GM19238 (cell line): ENCODE measurements around the gene MAEA.

Experiments used
- DNase-seq: peaks from one replicate; pipeline ENCODE4 v3.0.0; 2011; ENCODE audit warnings: low spot score; ENCODE audit not compliant: insufficient read length

MAEA gene

GRCh38 chr4:1289207-1290164 lies at the start of gene MAEA:
TSS of gene MAEA (plus strand) at chr4:1289891. CDS start at chr4:1289914, 23 bp downstream.
- DNase-seq, result peak; percentile 99

GRCh38 chr4:1239950-1240307 lies 49.8 kb upstream of the MAEA start:
- peak; percentile 3 for DNase-seq

GRCh38 chr4:1240721-1241465 lies 48.8 kb upstream of the MAEA start:
- peak; percentile 4 for DNase-seq

- DNase-seq, result peak; percentile 3
Observed at GRCh38 chr4:1241466-1241935, 48.2 kb upstream of the MAEA start.

DNA sequence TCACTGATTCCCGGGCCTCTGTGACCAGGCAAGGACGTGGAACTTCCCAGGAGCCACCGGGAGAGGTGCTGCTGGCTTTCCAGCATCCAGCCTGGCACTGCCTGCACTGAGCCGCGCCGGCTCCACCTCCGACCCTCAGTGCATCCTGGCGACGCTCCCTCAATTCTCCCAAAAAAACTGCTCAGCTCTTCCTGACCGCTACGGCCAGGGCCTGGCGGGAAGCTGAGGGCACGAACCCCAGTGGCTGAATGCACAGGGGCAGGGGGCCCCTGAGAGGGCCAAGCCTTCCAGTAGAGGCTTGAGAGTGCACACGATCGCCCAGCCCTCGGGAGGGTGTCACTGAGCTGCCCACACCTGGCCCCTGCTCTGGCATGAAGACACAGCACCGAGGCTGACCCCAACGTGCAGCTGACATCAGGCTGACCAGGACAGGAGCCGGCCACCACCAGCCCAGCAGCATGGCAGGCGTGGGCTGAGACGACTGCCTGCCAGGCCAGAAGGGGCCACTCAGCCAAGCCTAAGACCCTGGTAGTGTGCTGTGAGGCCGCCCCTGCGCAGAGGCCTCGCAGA lies 47.7 kb upstream of the MAEA start:
- peak; percentile 2 for DNase-seq

GRCh38 chr4:1242506-1243450 lies 46.9 kb upstream of the MAEA start:
- no peak for DNase-seq

GRCh38 chr4:1243451-1244080 lies 46.1 kb upstream of the MAEA start:
- peak; percentile 5 for DNase-seq

DNA sequence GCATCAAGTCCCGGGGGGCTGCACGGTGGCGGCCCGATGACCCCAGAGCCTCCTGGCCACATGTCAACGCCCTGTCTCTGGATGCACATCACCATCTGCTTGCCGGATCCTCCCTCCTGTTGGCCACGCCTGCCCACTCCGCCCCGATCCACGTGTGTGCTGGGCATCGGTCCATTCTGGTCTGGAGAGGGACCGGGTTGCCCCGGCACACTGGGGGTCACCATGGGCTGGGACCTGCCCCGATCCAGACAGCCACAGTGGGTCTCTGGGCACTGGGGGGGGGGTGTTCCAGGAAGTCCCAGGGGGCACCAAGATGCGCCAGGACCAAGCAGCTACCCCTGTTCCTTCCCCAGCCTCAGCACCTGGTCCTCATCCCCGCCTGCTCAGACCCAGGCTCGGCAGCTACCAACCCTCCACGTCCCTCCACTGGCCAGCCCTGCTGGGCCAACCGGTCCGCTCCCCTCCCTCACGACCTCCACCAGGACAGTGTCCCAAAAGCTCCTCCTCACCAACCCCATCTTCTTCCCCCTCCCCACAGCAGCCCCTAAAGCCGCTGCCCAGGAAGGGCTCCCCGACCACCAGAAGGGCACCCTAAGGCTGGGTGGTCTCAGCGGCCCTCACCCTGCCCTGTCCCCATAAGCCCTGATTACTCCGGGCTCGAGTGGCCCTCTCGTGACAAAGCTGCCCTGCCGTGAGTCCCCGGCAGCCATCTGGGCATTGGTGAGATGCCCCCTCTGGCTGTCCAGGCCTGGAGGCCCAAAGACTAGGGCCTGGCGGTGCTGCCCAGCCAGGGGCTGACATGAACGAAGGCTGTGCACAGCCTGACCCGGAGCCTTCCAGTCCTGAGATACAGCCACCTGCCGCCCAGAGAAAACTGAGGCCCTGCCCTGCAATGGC lies 45.4 kb upstream of the MAEA start:
- DNase-seq, result no peak

DNA sequence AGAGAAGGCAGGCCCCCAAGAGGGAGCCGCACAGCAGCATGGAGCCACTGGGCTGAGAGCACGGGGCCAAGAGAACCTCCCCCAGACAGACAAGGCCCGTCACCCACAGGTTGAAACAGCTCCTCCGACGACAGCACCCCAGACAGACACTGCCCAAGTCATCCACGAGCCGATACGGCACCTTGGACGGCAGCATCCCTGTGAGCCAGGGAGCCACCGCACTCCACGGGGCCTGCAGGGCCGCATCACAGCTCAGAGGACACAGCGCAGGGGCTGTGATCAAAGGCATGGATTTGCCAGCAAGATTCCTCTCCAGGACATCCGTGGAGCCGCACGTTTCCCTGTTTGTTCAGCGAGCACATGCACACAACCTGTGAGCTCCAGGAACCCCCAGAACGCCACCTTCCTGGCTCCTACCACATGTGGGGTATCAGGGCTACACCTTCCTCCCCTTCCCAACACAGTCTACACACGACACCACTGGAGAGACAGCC lies 44.7 kb upstream of the MAEA start:
- DNase-seq, result no peak

- DNase-seq, result no peak
Observed at GRCh38 chr4:1245481-1246051, 44.1 kb upstream of the MAEA start.

DNA sequence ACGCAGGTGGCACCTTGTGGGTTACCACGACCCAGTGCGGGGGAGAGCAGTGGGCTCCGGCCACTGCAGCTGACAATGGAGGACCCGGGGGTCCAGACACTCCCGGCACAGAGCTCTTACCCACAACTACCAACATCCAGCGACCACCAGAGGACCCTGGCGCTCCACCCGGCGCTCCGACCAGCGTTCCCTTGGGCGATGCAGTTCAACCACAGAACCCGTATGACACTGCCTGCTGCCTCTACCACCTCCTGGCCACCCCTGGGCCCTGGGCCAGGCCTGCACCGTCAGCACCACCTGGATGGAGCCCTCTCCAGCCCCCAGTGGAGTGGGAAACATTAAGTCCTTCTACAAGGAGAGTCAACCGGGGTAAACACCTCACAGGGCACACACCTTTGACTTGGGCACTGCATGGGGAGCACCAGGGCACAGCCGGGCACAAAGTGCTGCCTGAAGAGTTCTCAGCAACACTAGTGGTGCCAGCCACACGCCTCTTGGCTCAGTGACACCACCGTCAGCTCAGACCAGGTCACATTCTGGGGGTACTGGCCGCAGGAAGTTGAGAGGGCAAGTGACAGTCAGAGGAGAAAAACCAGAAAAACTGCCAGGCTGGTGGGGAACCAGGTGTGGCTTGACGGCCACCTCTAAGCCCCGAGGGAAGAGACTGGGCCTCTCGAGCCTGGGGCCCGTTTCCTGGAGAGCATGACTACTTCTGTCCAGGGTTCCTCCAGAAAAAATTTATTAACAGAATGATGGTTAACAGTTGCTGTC lies 43.4 kb upstream of the MAEA start:
- DNase-seq, result peak; percentile 55

- peak; percentile 61 for DNase-seq
Observed at GRCh38 chr4:1246901-1247863, 42.5 kb upstream of the MAEA start.

DNA sequence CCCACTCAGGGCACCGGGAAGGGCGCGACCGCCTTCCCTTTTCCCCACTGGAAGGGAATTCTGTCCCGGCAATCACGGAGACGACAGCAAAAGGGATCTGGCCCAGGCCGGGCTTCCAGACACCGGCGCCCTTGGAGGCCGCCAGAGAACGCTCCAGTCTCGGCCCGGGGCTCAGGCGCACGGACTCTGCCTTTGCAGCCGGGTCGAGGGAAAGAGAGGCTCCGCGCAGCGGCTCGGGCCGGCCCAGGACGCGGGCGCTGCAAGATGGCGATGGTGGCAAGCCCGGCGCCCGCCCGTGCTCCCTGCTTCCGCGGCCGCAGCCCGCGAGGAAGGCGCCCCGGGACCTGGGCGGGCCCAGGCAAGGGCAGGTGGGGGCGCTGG lies 41.8 kb upstream of the MAEA start:
- no peak for DNase-seq

DNA sequence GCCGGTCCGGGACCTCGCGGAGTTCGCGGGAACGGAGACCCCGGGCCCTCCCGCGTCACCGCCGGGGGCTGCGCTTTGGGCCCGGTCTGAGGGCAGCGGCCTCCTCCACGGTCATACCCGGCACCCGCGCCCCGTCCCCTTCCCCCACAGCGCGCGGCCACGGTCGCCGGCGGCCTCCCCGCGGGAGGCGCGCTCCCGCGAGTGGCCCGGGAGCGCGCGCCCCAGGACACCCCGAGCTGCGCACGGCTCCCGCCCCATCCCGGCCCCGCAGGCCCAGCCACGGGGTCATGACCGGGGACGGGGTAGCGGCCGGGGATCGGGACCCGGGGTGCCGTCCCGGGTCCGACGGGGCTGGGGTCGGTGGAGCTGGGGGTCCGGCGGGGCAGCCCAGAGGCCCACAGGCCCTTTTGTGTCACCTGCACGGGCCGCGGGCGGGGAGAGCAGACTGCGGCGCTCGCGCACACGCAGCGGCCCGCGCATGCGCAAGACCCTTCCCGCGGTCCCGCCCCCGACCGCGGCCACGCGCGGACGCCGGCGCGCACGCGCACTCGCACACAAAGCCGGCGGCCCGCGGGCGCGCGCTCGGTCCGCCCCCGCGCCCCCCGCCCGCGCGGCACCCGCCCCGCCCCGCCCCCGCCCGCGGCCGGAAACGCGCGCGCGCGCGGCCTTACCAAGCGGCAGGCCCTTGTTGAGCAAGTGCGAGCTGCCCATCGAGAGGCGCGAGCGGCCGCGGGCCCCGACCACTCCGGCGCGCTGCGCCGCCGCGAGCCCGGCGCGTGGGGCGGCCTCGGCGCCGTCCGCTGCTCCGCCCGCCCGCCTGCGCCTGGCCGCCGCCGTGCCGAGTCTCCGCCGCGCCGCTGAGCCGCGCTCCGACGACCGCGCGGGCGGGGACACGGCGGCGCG lies 41.2 kb upstream of the MAEA start, which contains the start of gene CTBP1:
CTBP1 (minus strand) TSS at position 886 of the 903 bp plus-strand sequence. CDS start 7,799 bp downstream, outside the sequence.
- peak; percentile 97 for DNase-seq

DNA sequence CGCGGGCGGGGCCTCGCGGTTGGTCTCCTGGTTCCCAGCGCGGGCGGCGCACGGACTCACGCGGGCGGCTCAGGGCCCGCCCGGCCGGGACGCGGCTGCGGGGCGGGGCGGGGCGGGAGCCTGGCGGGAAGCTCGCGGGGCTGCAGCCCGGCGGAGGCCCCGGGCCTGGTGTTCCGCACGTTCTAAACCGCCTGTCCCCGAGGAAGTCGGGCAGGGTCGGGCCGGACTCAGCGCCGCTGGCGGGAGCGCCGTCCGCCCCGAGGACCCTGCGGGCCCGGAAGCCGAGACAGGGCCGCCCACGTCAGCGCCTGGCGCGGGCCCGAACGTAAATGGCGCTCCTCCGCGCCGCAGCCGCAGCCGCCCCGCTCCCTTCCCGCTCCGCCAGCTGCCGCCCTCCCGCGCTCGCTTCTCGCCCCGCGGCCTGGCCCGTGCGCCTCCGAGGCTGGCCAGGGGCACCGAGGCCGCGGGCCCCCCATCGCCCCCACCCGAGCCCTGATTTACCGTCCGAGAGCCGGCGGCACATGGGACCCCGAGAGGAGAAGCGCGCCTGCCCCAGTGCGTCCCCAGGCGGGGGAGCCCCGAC lies 40.5 kb upstream of the MAEA start:
- peak; percentile 93 for DNase-seq
